Stimulated activated CD8-positive, alpha-beta memory T cell treated with anti-CD3 and anti-CD28 coated beads, Interleukin-7, amount 100 ng/mL, for 4 hours (primary cell): ENCODE measurements around the gene EFCAB12.
"Not testable (repeated sequence)": the region's sequence is repeated elsewhere in the genome, so short reads cannot be mapped to it uniquely, and the experiment has no call there.

Source experiments
- DNase-seq, 2 donors: peaks; one replicate each; pipeline ENCODE4 v3.0.0-alpha.2; 2020; ENCODE audit warnings: low read depth in 2 of 2

EFCAB12 gene

GRCh38 chr3:129369711-129370110 lies 58.7 kb downstream of the EFCAB12 start:
- DNase-seq: no peak

- no peak for DNase-seq
These were observed 60.6 kb downstream of the EFCAB12 start for GRCh38 chr3:129367821-129368220.

GRCh38 chr3:129366312-129366831 lies 62.1 kb downstream of the EFCAB12 start:
- DNase-seq: no peak

- DNase-seq: no peak
These were observed 62.9 kb downstream of the EFCAB12 start for GRCh38 chr3:129365296-129366136.

- DNase-seq: not testable (repeated sequence)
These were observed 63.6 kb downstream of the EFCAB12 start for GRCh38 chr3:129364811-129365210.

- not testable (repeated sequence) for DNase-seq
These were observed 65.1 kb downstream of the EFCAB12 start for GRCh38 chr3:129363356-129363755.

GRCh38 chr3:129360705-129361460 lies 67.6 kb downstream of the EFCAB12 start:
- DNase-seq: no peak

GRCh38 chr3:129360171-129360611 lies 68.2 kb downstream of the EFCAB12 start:
- DNase-seq: no peak

- no peak for DNase-seq
These were observed 69.6 kb downstream of the EFCAB12 start for GRCh38 chr3:129358772-129359371.

- no peak for DNase-seq
These were observed 70.2 kb downstream of the EFCAB12 start for GRCh38 chr3:129358177-129358771.

- DNase-seq: no peak
These were observed 70.8 kb downstream of the EFCAB12 start for GRCh38 chr3:129357616-129358015.

GRCh38 chr3:129356756-129357425 lies 71.5 kb downstream of the EFCAB12 start:
- DNase-seq: no peak

GRCh38 chr3:129353589-129353941 lies 74.9 kb downstream of the EFCAB12 start:
- no peak for DNase-seq

GRCh38 chr3:129352650-129353588 lies 75.5 kb downstream of the EFCAB12 start:
- no peak for DNase-seq

GRCh38 chr3:129352045-129352444 lies 76.4 kb downstream of the EFCAB12 start:
- no peak for DNase-seq
